T-cell (primary cell): ENCODE measurements around the gene MFAP2. TPM values are rescaled to one million over a fixed set of nuclear protein-coding genes. Genes with fewer than 3 reads are reported as not detected.

Experiments
- ATAC-seq, 4 experiments: fragments of 200-7000 bp in 3 of 4; fragments of 150-1000 bp in 1 of 4; cut with Tn5 transposase; replicated peaks in 1 of 4; 1 replicate in 3 of 4; 2 replicates in 1 of 4; pipeline ENCODE4 v1.10.0; 2021; ENCODE audit warnings: moderate library complexity in 3 of 4, mild to moderate bottlenecking in 2 of 4, moderate number of reproducible peaks in 1 of 4
- CTCF ChIA-PET, 2 donors: fragments of 300-600 bp; sonication (Branson Sonifier 250); formaldehyde crosslinking; loops; one replicate each; lab custom pipeline; 2022; ENCODE audit warnings: antibody characterized with exemption in 2 of 2; lab: Charles Lee
- POLR2A ChIA-PET, 2 donors: fragments of 300-600 bp; sonication (Branson Sonifier 250); formaldehyde crosslinking; loops; one replicate each; lab custom pipeline; 2022; ENCODE audit warnings: antibody characterized with exemption in 2 of 2; lab: Charles Lee
- DNase-seq, 35 experiments: peaks; one replicate each; pipeline versions ENCODE4 v3.0.0 to v3.0.0-alpha.2; 2013 to 2023
- H3K27ac ChIP-seq: one replicate; pipeline ENCODE4 v1.5.1; 2013; ENCODE audit warnings: low read length
- H3K27me3 ChIP-seq, 2 experiments: replicated peaks in 1 of 2; 1 replicate in 1 of 2; 2 replicates in 1 of 2; pipeline versions ENCODE4 v1.6.1 to v1.7.0; 2013; ENCODE audit warnings: low read length in 1 of 2, mixed read lengths in 1 of 2; ENCODE audit not compliant: control insufficient read depth in 2 of 2, insufficient read depth in 2 of 2; ENCODE audit errors: extremely low read depth in 1 of 2
- H3K36me3 ChIP-seq, 2 donors: 1 replicate in 1 of 2; 2 replicates in 1 of 2; pipeline versions ENCODE4 v1.6.1 to v1.7.0; 2013; ENCODE audit warnings: low read length in 1 of 2; ENCODE audit not compliant: control insufficient read depth in 2 of 2, insufficient read depth in 1 of 2; ENCODE audit errors: extremely low read depth in 1 of 2
- H3K4me1 ChIP-seq, 2 experiments: 1 replicate in 1 of 2; 2 replicates in 1 of 2; pipeline versions ENCODE4 v1.6.1 to v1.7.0; 2013; ENCODE audit warnings: low read length in 2 of 2, mixed read lengths in 1 of 2; ENCODE audit not compliant: insufficient read depth in 2 of 2, control insufficient read depth in 1 of 2; ENCODE audit errors: extremely low read depth in 1 of 2
- H3K4me3 ChIP-seq, 2 donors: 1 replicate in 1 of 2; 2 replicates in 1 of 2; pipeline versions ENCODE4 v1.5.1 to v1.7.0; 2013; ENCODE audit warnings: mild to moderate bottlenecking in 2 of 2, low read length in 1 of 2, moderate library complexity in 1 of 2; ENCODE audit not compliant: control insufficient read depth in 1 of 2; ENCODE audit errors: extremely low read depth in 1 of 2
- H3K9me3 ChIP-seq: 2 replicates; pipeline ENCODE4 v1.7.0; 2013
- H3K27ac Mint-ChIP-seq, 2 donors: one replicate each; pipeline ENCODE4 v1.8.0; 2020 to 2021; ENCODE audit warnings: mild to moderate bottlenecking in 2 of 2, mixed read lengths in 2 of 2
- H3K27me3 Mint-ChIP-seq, 2 donors: one replicate each; pipeline ENCODE4 v1.8.0; 2021 to 2022; ENCODE audit warnings: mixed read lengths in 2 of 2
- H3K36me3 Mint-ChIP-seq: one replicate; pipeline ENCODE4 v1.8.0; 2021; ENCODE audit warnings: mixed read lengths
- H3K4me1 Mint-ChIP-seq, 3 donors: one replicate each; pipeline ENCODE4 v1.8.0; 2020 to 2022; ENCODE audit warnings: mixed read lengths in 3 of 3, mild to moderate bottlenecking in 1 of 3
- H3K4me3 Mint-ChIP-seq, 3 donors: one replicate each; pipeline ENCODE4 v1.8.0; 2020 to 2022; ENCODE audit warnings: mild to moderate bottlenecking in 3 of 3, mixed read lengths in 3 of 3, moderate library complexity in 3 of 3
- H3K9me3 Mint-ChIP-seq, 3 donors: one replicate each; pipeline ENCODE4 v1.8.0; 2020 to 2022; ENCODE audit warnings: mixed read lengths in 3 of 3
- WGBS: methylation state at CpG from one replicate; pipeline ENCODE4 v1.1.5; 2013; ENCODE audit warnings: missing lambda C conversion rate; ENCODE audit not compliant: insufficient coverage; 5-methylcytosine and 5-hydroxymethylcytosine counted together
- total RNA-seq, 35 experiments: library from RNA in 6 of 35; stranded (reverse) in 6 of 35; fragments of 120-200 nt in 1 of 35; gene quantifications; one replicate each; pipeline versions ENCODE4 v1.2.1 to v1.2.4 and lab custom pipeline; 2013 to 2026

MFAP2 gene
- total RNA-seq, 5 donors from 2014 or later (not counting 1 experiment from before 2014, with no cell fraction given) = not detected

GRCh38 chr1:17011092-17011438, 30.6 kb upstream of the MFAP2 start:
- Mint-ChIP-seq H3K9me3 (no peaks in the 10 kb centered on the region), H3K27ac (peak overlapping the region in 1 of 2 donors; percentile 75), H3K4me1 (peaks cover 19 to 23% (median 22%) of the 10 kb centered on the region in 3 donors), H3K27me3 (no peaks in the 10 kb centered on the region), H3K4me3 (peak overlapping the region; percentile 81 to 83 (median 83)), H3K36me3 (no peaks in the 10 kb centered on the region)
- peak overlapping the region; percentile 74 to 89 for H3K4me3 ChIP-seq
- no peaks in the 10 kb centered on the region for H3K27me3 ChIP-seq
- H3K9me3 ChIP-seq = no peaks in the 10 kb centered on the region
- H3K36me3 ChIP-seq = peaks cover under 1 to 4% of the 10 kb centered on the region in 2 donors
- H3K27ac ChIP-seq = no peak overlapping the region
- ChIA-PET CTCF (no interaction called here), POLR2A (no interaction called here)
- ATAC-seq (no peak), DNase-seq (peak in 1 of 35 experiments; percentile 11)
- H3K4me1 ChIP-seq = peaks cover 7 to 24% of the 10 kb centered on the region in 2 experiments
- WGBS = 0% methylated on average over 10 of the region's 15 CpGs

DNA sequence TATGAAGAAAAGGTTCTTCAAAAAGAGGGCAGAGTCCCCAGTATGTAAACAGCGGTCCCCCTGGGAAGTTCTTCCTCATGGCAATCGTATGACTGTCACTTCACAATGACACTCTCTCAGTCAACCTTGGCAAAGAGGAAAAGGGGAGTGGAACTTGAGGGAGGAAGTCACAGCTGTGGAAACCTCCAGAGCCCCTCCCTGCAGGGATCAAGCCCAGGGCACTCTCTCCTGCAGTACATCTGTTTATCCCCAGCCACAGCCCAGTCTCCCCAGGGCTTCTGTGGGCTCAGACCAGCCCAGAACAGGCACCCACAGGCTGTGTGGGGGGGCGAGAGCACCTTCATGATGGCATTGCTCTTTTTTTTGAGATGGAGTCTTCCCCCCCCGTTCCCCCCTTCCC, 29.3 kb upstream of the MFAP2 start:
- ATAC-seq = no peak
- no peaks in the 10 kb centered on the region for H3K9me3 ChIP-seq
- no peaks in the 10 kb centered on the region for H3K27me3 ChIP-seq
- no peak for DNase-seq
- ChIA-PET CTCF (no interaction called here), POLR2A (no interaction called here)
- H3K27ac ChIP-seq = no peak overlapping the region
- WGBS = no CpG with 5 or more reads among the region's 4 CpGs
- no peaks in the 10 kb centered on the region for H3K36me3 Mint-ChIP-seq
- peaks cover 7 to 24% of the 10 kb centered on the region in 2 experiments for H3K4me1 ChIP-seq
- H3K4me3 ChIP-seq = no peak overlapping the region
- H3K27ac Mint-ChIP-seq = no peak overlapping the region
- peak overlapping the region in 2 of 3 donors; percentile 53 to 83 for H3K4me3 Mint-ChIP-seq
- peaks cover 8 to 15% of the 10 kb centered on the region in 2 donors for H3K36me3 ChIP-seq
- H3K4me1 Mint-ChIP-seq = peaks cover 19 to 23% (median 22%) of the 10 kb centered on the region in 3 donors
- H3K9me3 Mint-ChIP-seq = no peaks in the 10 kb centered on the region
- no peaks in the 10 kb centered on the region for H3K27me3 Mint-ChIP-seq

DNA sequence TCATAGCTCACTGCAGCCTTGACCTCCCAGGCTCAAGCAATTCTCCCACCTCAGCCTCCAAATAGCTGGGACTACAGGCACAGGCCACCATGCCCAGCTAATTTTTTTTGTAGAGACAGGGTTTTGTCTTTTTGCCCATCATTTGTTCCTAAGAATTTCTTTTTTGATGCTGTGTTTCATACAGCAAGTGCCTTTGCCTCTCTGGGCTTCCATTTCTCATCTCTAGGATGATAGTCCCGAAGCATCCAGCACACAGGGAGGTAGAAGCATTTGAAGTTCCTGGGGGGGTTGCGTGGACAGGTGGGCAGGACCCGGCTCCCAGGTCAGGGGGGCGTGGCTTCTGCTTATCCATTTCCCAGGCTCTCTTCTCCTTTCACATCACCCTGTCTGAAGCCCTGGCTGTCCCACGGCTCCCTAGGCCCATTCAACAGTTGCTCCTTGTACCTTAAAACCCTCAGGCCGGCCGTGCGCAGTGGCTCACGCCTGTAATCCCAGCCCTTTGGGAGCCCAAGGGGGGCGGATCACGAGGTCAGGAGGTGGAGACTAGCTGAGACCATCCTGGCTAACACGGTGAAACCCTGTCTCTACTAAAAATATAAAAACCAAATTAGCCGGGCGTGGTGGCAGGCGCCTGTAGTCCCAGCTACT, 27.9 kb upstream of the MFAP2 start:
- no peak overlapping the region for H3K4me3 ChIP-seq
- H3K27me3 ChIP-seq = no peaks in the 10 kb centered on the region
- Mint-ChIP-seq H3K4me3 (no peak overlapping the region), H3K27me3 (no peaks in the 10 kb centered on the region), H3K27ac (no peak overlapping the region), H3K4me1 (peaks cover 19 to 23% (median 22%) of the 10 kb centered on the region in 3 donors), H3K36me3 (peaks cover 8% of the 10 kb centered on the region), H3K9me3 (no peaks in the 10 kb centered on the region)
- peaks cover 8 to 25% of the 10 kb centered on the region in 2 donors for H3K36me3 ChIP-seq
- H3K4me1 ChIP-seq = peaks cover 7 to 24% of the 10 kb centered on the region in 2 experiments
- 100% methylated on average over 3 of the region's 15 CpGs for WGBS
- no peak overlapping the region for H3K27ac ChIP-seq
- H3K9me3 ChIP-seq = no peaks in the 10 kb centered on the region
- POLR2A ChIA-PET = interaction anchor here in 1 of 2 donors (0.6 kb wide), 1 partner anchor 12 kb away, joined by 16 read pairs; no protein-coding TSS in a partner anchor
- DNase-seq = no peak
- ATAC-seq = no peak
- CTCF ChIA-PET = no interaction called here

DNA sequence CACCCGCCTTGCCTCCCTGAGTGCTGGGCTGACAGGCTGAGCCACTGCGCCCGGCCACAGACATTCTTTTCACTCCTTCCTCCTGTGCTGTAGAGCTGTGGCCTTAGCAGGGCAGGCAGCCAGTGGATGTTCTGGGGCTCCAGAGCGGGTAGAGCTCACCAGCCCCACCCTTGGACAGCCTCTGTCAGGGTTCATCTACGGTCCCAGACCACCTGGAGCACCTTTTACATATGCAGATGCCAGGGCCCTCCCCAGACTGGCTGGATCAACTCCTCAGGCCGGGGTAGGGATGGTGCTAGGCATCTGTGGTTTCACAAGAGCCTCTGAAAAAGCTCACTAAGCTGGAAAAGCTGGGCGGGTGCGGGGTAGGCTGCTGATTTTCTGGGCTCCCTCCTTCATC, 26.7 kb upstream of the MFAP2 start:
- Histone ChIP-seq H3K27me3 (no peaks in the 10 kb centered on the region), H3K27ac (no peak overlapping the region), H3K4me1 (peaks cover 7 to 20% of the 10 kb centered on the region in 2 experiments), H3K9me3 (no peaks in the 10 kb centered on the region), H3K36me3 (peaks cover 8 to 34% of the 10 kb centered on the region in 2 donors), H3K4me3 (no peak overlapping the region)
- CTCF ChIA-PET = no interaction called here
- peaks cover 15% of the 10 kb centered on the region for H3K36me3 Mint-ChIP-seq
- H3K27ac Mint-ChIP-seq = no peak overlapping the region
- DNase-seq (no peak), ATAC-seq (no peak)
- POLR2A ChIA-PET = no interaction called here
- no peaks in the 10 kb centered on the region for H3K9me3 Mint-ChIP-seq
- peaks cover 17 to 22% (median 20%) of the 10 kb centered on the region in 3 donors for H3K4me1 Mint-ChIP-seq
- 98% methylated on average over 5 of the region's 8 CpGs for WGBS
- no peak overlapping the region for H3K4me3 Mint-ChIP-seq
- no peaks in the 10 kb centered on the region for H3K27me3 Mint-ChIP-seq

DNA sequence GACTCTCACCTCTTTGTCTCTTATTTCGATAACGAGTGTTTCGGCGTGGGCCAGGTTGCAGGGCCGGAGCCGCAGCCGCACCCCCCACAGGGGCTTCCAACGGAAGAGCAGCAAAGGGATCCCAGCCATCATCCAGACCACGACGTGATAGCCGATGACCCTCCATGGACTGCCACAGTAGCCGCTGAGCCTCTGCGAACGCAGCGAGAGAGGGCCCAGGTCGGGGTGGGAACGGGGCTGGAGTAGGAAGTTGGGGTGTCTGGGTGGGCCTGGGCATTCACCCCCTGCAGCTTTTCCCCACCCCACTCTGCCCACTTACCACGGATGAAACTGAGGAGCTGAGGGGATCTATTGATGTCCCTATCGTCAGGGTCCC, 24.9 kb upstream of the MFAP2 start:
- H3K4me3 ChIP-seq = no peak overlapping the region
- H3K27me3 ChIP-seq = no peaks in the 10 kb centered on the region
- peaks cover 8 to 12% (median 10%) of the 10 kb centered on the region in 3 donors for H3K4me1 Mint-ChIP-seq
- 96% methylated on average over 8 of the region's 19 CpGs for WGBS
- peaks cover 2 to 7% of the 10 kb centered on the region in 2 experiments for H3K4me1 ChIP-seq
- DNase-seq (no peak), ATAC-seq (no peak)
- H3K27ac ChIP-seq = no peak overlapping the region
- peaks cover 14 to 41% of the 10 kb centered on the region in 2 donors for H3K36me3 ChIP-seq
- POLR2A ChIA-PET = no interaction called here
- H3K36me3 Mint-ChIP-seq = peaks cover 22% of the 10 kb centered on the region
- no peaks in the 10 kb centered on the region for H3K9me3 ChIP-seq
- H3K27me3 Mint-ChIP-seq = no peaks in the 10 kb centered on the region
- H3K9me3 Mint-ChIP-seq = no peaks in the 10 kb centered on the region
- CTCF ChIA-PET = no interaction called here
- no peak overlapping the region for H3K27ac Mint-ChIP-seq
- H3K4me3 Mint-ChIP-seq = no peak overlapping the region

- H3K27me3 ChIP-seq = no peaks in the 10 kb centered on the region
- POLR2A ChIA-PET = no interaction called here
- no peak overlapping the region for H3K27ac ChIP-seq
- Mint-ChIP-seq H3K27ac (no peak overlapping the region), H3K4me3 (no peak overlapping the region), H3K27me3 (no peaks in the 10 kb centered on the region), H3K36me3 (peaks cover 23% of the 10 kb centered on the region), H3K4me1 (peaks cover 1 to 5% (median 5%) of the 10 kb centered on the region in 3 donors), H3K9me3 (no peaks in the 10 kb centered on the region)
- WGBS = 95% methylated on average over 17 of the region's 24 CpGs
- H3K9me3 ChIP-seq = no peaks in the 10 kb centered on the region
- ATAC-seq (no peak), DNase-seq (no peak)
- no peak overlapping the region for H3K4me3 ChIP-seq
- H3K4me1 ChIP-seq = peaks cover 0 to under 1% of the 10 kb centered on the region in 2 experiments
- H3K36me3 ChIP-seq = peaks cover 15 to 44% of the 10 kb centered on the region in 2 donors
- CTCF ChIA-PET = no interaction called here
Measured at GRCh38 chr1:17004466-17005364, 24.3 kb upstream of the MFAP2 start.
